Vagina (tissue), 2 donors: Measurements from ENCODE around the gene PLEKHM1.
"Not testable (repeated sequence)": the region's sequence is repeated elsewhere in the genome, so short reads cannot be mapped to it uniquely, and the experiment has no call there.

Source experiments
- CTCF ChIP-seq, 3 experiments: fragments of 450-650 bp in 2 of 3; fragments of 200-600 bp in 1 of 3; sonication (generic) in 1 of 3; IDR thresholded peaks; one replicate each; pipeline ENCODE4 v1.5.1; 2017 to 2019; ENCODE audit warnings: antibody characterized with exemption in 3 of 3, mild to moderate bottlenecking in 2 of 3, moderate library complexity in 2 of 3
- POLR2A ChIP-seq, 2 donors: fragments of 450-650 bp; IDR thresholded peaks; one replicate each; pipeline ENCODE4 v1.6.1; 2017; ENCODE audit warnings: antibody characterized with exemption in 2 of 2, mild to moderate bottlenecking in 2 of 2, moderate library complexity in 2 of 2

DNA sequence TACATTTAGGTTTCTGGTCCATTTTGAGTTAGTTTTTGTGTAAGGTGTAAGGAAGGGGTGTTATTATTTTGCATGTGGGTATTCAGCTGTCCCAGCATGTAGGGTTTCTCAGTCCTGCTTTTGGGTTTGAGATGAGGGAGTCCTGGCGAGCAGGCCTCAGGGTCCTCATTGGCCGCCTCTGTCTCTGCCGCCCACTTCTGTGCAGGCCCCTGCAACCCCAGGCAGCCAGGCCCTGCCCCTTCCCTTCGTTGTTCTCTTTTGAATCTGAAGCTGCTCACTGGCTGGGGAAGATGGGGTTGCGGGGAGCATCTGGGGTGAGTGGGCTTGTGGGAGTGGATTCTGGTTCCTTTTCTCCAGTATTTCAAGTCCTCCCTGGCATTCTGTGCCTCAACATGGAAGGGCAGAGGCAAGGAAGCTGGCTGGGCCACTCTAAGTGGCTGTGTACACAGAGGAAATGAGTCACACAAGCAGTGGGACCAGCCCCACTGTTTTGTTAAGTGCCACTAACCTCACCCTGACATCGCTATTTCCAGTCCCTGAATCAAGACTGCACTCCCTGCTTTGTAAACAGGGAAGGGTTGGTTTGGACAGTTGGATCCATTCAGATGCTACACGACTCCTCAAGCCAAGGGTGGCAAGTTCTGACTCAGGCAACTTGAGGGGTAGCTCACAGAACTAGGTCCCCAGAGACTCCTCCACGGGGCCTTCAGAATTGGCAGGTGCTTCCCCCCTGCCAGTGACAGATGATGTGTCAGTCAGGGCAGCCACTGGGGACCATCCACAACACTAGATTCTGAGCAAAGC lies 28.8 kb downstream of the PLEKHM1 start:
- not testable (repeated sequence) for TF ChIP-seq POLR2A, CTCF (IDR thresholded peaks at IDR 0.05)
